Measurements from ENCODE around the gene SST. TPM values are rescaled to one million over a fixed set of nuclear protein-coding genes. Genes with fewer than 3 reads are reported as not detected.

Gene SST
- total and polyA plus RNA-seq, 2 of the 4 experiments (the other 2 are of a cell fraction): not detected

DNA sequence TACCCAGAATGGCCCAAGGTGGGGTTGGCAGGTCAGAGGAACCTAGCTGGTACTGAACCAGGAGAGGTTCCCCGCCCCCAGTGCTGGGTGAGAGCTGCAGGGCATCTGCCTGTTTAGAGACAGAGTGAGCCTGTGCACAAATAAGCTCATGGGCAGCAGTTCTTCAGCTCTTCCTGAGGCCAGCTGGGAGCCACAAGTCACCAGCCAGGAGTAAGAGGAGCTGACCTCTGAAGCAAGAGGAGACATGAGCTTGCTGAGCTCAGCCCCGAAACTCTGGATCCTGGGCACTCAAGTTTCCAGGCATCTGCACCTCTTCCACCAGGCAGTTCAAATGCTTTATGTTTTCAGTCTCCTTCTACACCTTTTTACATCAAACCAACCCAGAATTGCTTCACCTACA is 30.1 kb upstream of the SST start:
- no peak overlapping the region for H2BK20ac ChIP-seq (ENCODE audit: low read depth, low read length)
- no peak for ATAC-seq (ENCODE audit: low read depth)
- WGBS, 2 experiments (ENCODE audit: extremely low coverage in 2 of 2, insufficient read length in 1 of 2): 45% methylated on average over 1 of the region's 2 CpGs; no CpG with 5 or more reads in 1 of the 2 experiments
- H3K4me2 ChIP-seq (ENCODE audit: low read depth, low read length): no peak overlapping the region
- no peaks in the 10 kb centered on the region for H4K20me1 ChIP-seq (ENCODE audit: insufficient read depth, low read length)
- no peak overlapping the region for H3K27ac ChIP-seq (ENCODE audit: insufficient read depth, low read length)
- H2BK5ac ChIP-seq (ENCODE audit: low read depth, low read length, poor library complexity, severe bottlenecking): no peak overlapping the region
- H3K14ac ChIP-seq (replicated peaks; ENCODE audit: low read depth, low read length): no peak overlapping the region
- H4K5ac ChIP-seq (ENCODE audit: low read depth, low read length): no peak overlapping the region
- H3K23ac ChIP-seq (ENCODE audit: low read depth, low read length): no peak overlapping the region
- no peaks in the 10 kb centered on the region for H3K79me1 ChIP-seq (ENCODE audit: low read depth in 1 of 2, low read length in 2 of 2)
- in situ Hi-C loops (cut with MboI; ENCODE audit: low sequenced_read_pairs) (loop anchor here (25.0 kb wide), 1 partner anchor 1537 kb away; no protein-coding TSS in a partner anchor), intact Hi-C loops (cut with micrococcal nuclease) (loop anchor here (10.0 kb wide), 1 partner anchor 855 kb away; the partner anchor contains the start of gene ADIPOQ), dilution Hi-C loops (cut with HindIII; ENCODE audit: low sequenced_read_pairs, unreplicated experiment) (no loop called here)
- ChIA-PET POLR2A (ENCODE audit: unreplicated experiment) (no interaction called here), CTCF (no interaction called here)
- H2AK9ac ChIP-seq (replicated peaks; ENCODE audit: low read depth, low read length, poor library complexity): no peak overlapping the region
- H3K9me3 ChIP-seq (ENCODE audit: control insufficient read depth, insufficient read depth, low read length): no peaks in the 10 kb centered on the region
- peaks cover 24% of the 10 kb centered on the region for H3K27me3 ChIP-seq (ENCODE audit: control insufficient read depth, insufficient read depth, low read length)
- no peak overlapping the region for H2BK15ac ChIP-seq (ENCODE audit: low read depth, low read length)
- no peak overlapping the region for H2AK5ac ChIP-seq (ENCODE audit: low read depth, low read length)
- peaks cover 3% of the 10 kb centered on the region; the same call in 1 of the 2 replicates for H3K4me1 ChIP-seq (ENCODE audit: control insufficient read depth, insufficient read depth, low read length)
- H2AFZ ChIP-seq (replicated peaks; ENCODE audit: low read length, poor library complexity): no peak overlapping the region
- H3K18ac ChIP-seq (ENCODE audit: low read depth, low read length): no peak overlapping the region
- no peak overlapping the region for H3K4ac ChIP-seq (ENCODE audit: low read depth, low read length)
- no peak overlapping the region for H3K9ac ChIP-seq (ENCODE audit: low read depth, low read length)
- no peaks in the 10 kb centered on the region for H3K36me3 ChIP-seq (ENCODE audit: control insufficient read depth, insufficient read depth, low read length)
- no peak overlapping the region for H4K8ac ChIP-seq (ENCODE audit: low read depth in 2 of 2, low read length in 2 of 2)
- no peak for TF ChIP-seq CEBPB (IDR thresholded peaks at IDR 0.05; ENCODE audit: low read depth, low read length)
- H2BK120ac ChIP-seq (ENCODE audit: low read depth, low read length): no peak overlapping the region
- H3K4me3 ChIP-seq (ENCODE audit: insufficient read depth, low read depth, low read length): no peak overlapping the region
- no peaks in the 10 kb centered on the region for H3K9me1 ChIP-seq (ENCODE audit: insufficient read depth, low read length)
- no peak for DNase-seq
- H4K91ac ChIP-seq (ENCODE audit: insufficient read depth, low read depth, low read length): no peak overlapping the region
- no TSS peak for BruUV-seq (replicated peaks)
- H3K56ac ChIP-seq (ENCODE audit: extremely low read depth, insufficient read depth, low read length): no peak overlapping the region

Data from IMR-90 (cell line).